GM12873 (cell line): ENCODE measurements around the gene SMIM15.

ENCODE experiments used
- TF ChIP-seq, protein P1 (sequence below): IDR thresholded peaks from 2 replicates; pipeline ENCODE4 v1.5.1; 2012; ENCODE audit warnings: low read depth, mild to moderate bottlenecking, moderate library complexity, low read length, control low read depth; ENCODE audit not compliant: insufficient read depth; ENCODE audit errors: missing control alignments

Gene SMIM15

DNA sequence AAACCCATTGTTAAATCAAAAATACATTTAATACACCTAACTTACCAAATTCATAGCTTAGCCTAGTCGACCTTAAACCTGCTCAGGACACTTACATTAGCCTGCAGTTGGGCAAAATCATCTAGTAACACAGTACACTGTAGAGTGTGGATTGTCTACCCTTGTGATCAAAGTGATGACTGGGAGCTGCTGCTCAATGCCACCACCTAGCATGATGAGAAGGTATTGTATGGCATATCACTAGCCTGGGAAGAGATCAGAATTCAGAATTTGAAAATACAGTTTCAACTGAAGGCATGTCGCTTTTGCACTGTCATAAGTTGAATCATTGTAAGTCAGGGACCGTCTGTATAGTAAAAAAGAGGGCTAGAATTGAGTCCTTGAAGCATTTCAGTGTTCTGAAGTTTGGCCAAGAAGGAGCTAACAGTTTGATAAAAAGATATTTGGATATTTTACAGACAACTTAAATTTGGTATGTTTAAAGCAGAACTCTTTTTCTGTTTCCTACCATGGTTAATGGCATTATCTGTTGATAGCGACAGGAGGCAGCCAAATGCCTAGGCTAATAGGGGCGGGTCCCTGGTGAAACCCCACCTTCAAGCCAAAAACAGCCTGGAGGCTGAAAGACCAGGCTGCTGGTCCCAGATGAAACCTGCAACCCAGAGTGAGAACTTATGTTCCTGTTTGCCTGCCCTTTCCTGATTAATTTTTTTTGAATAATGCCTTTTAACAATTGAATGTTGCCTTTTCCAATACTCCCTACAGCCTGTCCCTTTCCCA lies 23.0 kb downstream of the SMIM15 start:
- TF ChIP-seq, protein P1, sequence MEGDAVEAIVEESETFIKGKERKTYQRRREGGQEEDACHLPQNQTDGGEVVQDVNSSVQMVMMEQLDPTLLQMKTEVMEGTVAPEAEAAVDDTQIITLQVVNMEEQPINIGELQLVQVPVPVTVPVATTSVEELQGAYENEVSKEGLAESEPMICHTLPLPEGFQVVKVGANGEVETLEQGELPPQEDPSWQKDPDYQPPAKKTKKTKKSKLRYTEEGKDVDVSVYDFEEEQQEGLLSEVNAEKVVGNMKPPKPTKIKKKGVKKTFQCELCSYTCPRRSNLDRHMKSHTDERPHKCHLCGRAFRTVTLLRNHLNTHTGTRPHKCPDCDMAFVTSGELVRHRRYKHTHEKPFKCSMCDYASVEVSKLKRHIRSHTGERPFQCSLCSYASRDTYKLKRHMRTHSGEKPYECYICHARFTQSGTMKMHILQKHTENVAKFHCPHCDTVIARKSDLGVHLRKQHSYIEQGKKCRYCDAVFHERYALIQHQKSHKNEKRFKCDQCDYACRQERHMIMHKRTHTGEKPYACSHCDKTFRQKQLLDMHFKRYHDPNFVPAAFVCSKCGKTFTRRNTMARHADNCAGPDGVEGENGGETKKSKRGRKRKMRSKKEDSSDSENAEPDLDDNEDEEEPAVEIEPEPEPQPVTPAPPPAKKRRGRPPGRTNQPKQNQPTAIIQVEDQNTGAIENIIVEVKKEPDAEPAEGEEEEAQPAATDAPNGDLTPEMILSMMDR, result peak; percentile 42

DNA sequence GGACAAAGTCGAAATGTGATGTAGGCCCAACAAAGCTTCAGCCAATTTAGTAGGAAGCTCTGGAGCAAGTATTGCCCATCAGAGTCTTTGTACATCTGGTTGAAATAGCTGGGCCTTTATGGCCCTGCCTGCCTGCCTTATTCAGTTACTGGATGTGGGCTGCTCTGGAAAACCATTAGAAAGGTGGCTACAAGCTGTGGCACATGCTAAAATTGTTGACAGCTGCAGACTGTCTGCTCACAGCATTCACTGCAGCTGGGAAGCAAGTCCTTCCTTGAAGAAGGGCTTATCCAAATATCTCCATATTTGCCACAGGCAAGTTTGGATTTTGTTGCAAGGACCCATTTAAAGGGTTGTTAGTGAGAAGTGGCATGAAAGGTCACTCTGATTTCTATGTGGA lies 24.4 kb downstream of the SMIM15 start:
- TF ChIP-seq, protein P1, result no peak

DNA sequence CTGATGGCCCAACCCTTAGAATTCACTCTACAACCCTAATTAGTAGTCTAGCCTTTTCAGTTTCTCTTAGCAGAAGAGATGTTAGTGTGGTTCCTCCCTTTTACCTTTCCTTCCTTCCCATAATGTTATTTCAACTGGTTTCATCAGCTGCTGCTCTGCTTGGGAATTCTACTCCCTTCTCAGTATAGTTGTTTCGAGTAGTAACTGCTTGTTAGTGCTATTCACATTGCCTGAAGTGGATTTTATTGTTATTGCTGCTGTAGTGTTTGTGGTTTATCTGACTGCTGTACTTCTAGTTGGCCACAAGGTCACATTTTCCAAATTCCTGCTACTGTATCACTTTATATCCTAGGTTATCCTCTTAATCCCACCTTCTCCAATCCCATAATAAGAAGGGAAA lies 29.7 kb downstream of the SMIM15 start:
- TF ChIP-seq, protein P1, result no peak

DNA sequence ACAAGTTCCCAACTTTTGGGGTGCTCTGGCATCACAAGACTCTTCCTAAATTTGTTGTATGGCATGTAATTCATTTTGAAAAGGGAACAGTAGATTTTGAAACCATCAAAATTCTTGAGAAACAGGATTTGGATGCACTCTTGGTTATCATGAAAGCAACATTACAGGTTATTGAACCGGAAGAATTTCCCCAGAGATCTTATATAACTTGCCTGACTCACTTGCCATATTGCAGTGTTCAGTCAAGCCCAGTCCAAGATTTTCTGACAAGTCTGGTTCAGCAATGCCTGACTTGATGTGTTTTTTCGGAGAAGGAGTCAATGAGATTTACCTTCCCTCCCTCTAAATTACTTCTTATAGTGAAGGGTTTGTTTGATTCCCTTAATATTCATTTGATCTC lies 32.0 kb downstream of the SMIM15 start:
- TF ChIP-seq, protein P1, result no peak

DNA sequence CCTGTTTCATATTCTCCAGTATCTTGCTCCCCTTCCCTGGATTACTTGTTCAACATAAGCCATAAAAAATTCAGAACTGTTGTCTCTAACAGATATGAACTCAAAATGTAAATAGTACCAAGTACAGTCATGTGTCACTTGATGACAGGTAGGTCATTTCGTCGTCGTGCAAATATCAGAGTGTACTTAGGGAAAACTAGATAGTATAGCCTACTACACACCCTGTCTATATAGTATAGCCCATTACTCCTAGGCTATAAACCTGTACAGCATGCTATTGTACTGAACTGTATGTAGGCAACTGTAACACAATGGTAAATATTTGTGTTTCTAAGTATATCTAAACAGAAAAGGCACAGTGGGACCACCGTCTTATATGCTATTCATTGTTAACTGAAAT lies 39.1 kb downstream of the SMIM15 start:
- TF ChIP-seq, protein P1, result no peak

DNA sequence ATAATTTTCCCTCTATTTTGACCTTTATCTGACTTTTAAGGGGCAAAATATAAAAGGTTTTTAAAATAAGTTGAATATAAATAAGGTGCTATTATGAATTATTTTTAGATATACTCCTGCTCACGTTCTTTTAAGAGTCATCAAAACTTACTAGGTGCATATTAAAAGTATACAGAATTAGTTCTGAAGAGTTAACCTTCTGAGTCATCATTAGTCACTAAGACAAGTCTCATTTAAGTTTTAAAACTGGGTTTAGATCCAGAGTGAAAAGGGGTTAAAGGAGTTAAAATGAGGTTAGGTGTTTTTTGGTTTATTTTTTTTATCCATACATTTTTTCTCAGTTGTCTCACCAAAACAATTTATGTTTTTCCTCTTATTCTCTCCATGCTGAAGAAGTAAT lies 41.7 kb downstream of the SMIM15 start:
- TF ChIP-seq, protein P1, result no peak

DNA sequence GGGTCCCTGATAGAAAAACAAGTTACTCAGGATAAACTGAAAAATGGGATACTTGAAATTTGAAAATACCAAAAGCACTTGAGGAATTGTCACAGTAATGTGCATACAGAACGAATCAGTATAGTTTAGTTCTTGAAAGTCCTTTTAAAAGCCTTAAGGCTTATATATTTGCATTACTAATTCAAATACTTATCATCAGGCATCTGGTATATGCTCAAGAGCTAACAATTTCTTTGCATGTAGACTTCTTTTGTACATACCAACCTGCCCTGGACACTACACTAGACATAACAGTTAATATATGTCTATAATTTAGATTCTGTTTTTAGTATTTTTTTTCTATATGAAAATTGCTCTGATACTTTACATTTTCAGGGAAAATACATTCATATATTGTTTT lies 43.2 kb downstream of the SMIM15 start:
- TF ChIP-seq, protein P1, result no peak
